ENCODE results near the gene PLCH1. TPM values are rescaled to one million over a fixed set of nuclear protein-coding genes. Genes with fewer than 3 reads are reported as not detected.

PLCH1 gene
- total and polyA plus RNA-seq, 2 donors (not counting 1 experiment from before 2014, with no cell fraction given) = 0.27 TPM; not detected in 1

DNA sequence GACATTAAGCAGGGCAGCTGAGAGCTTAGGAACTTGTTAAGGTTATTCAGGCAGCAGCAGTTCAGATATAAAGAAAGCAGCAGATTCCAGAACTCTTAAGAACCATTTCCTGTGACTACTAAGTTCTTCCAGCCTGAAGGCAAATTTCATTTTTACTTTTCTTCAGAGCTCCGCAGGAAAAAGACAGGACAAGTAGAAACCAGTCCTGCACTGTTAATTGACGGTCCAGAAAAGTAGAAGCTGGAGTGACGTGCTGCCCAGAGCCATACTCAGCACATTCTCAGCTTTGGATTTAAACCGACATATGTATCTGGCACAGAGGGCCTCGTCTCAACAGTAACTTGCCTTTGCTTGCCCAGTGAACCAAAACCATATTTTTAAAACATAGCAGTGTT is 232.0 kb downstream of the PLCH1 start:
- ChIA-PET POLR2A (no interaction called here), CTCF (no interaction called here)
- ATAC-seq (ENCODE audit: low read depth) (no peak), DNase-seq (no peak)
- no peaks in the 10 kb centered on the region for H4K20me1 ChIP-seq (ENCODE audit: control insufficient read depth, insufficient read depth, low read length, poor library complexity, severe bottlenecking)
- no peak overlapping the region for H3K4me2 ChIP-seq (replicated peaks; ENCODE audit: low read depth, low read length, poor library complexity, severe bottlenecking)
- Mint-ChIP-seq H3K27ac (no peak overlapping the region), H3K9me3 (ENCODE audit: insufficient read depth) (peaks cover 2% of the 10 kb centered on the region), H3K4me3 (no peak overlapping the region), H3K27me3 (no peaks in the 10 kb centered on the region), H3K4me1 (no peaks in the 10 kb centered on the region)
- H3K79me2 ChIP-seq (ENCODE audit: control insufficient read depth, insufficient read depth, low read length) = no peaks in the 10 kb centered on the region
- H3K27me3 ChIP-seq (replicated peaks in 1 of 4; ENCODE audit: control extremely low read depth in 1 of 4, control insufficient read depth in 3 of 4, insufficient read depth in 4 of 4, low read length in 3 of 4) = no peaks in the 10 kb centered on the region
- H3K36me3 ChIP-seq (replicated peaks in 1 of 2; ENCODE audit: control extremely low read depth in 1 of 2, control insufficient read depth in 1 of 2, extremely low read depth in 1 of 2, insufficient read depth in 2 of 2, low read length in 1 of 2) = no peaks in the 10 kb centered on the region
- no peaks in the 10 kb centered on the region for H3K4me1 ChIP-seq (ENCODE audit: control insufficient read depth in 2 of 2, insufficient read depth in 2 of 2, low read length in 2 of 2)
- intact Hi-C loops (cut with micrococcal nuclease) = no loop called here
- whole genome bisulfite sequencing (ENCODE audit: insufficient coverage) = 93% methylated on average over 4 of the region's 5 CpGs
- no peak overlapping the region for H3K4me3 ChIP-seq (ENCODE audit: control extremely low read depth in 1 of 5, extremely low read depth in 1 of 5, insufficient read depth in 1 of 5, low read depth in 2 of 5, low read length in 4 of 5)
- no peak overlapping the region for H3K9ac ChIP-seq (ENCODE audit: low read length)
- no peaks in the 10 kb centered on the region for H3K9me3 ChIP-seq (ENCODE audit: control extremely low read depth in 1 of 3, control insufficient read depth in 2 of 3, insufficient read depth in 1 of 3, low read length in 2 of 3)
- no peak for TF ChIP-seq EZH2 (IDR thresholded peaks at IDR 0.05; ENCODE audit: borderline replicate concordance, insufficient read depth, low read depth, low read length, poor library complexity, severe bottlenecking)
- TF ChIP-seq, protein P1, sequence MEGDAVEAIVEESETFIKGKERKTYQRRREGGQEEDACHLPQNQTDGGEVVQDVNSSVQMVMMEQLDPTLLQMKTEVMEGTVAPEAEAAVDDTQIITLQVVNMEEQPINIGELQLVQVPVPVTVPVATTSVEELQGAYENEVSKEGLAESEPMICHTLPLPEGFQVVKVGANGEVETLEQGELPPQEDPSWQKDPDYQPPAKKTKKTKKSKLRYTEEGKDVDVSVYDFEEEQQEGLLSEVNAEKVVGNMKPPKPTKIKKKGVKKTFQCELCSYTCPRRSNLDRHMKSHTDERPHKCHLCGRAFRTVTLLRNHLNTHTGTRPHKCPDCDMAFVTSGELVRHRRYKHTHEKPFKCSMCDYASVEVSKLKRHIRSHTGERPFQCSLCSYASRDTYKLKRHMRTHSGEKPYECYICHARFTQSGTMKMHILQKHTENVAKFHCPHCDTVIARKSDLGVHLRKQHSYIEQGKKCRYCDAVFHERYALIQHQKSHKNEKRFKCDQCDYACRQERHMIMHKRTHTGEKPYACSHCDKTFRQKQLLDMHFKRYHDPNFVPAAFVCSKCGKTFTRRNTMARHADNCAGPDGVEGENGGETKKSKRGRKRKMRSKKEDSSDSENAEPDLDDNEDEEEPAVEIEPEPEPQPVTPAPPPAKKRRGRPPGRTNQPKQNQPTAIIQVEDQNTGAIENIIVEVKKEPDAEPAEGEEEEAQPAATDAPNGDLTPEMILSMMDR (IDR thresholded peaks at IDR 0.05) = no peak
- H3K27ac ChIP-seq (ENCODE audit: low read length in 2 of 2) = no peak overlapping the region
- H2AFZ ChIP-seq (ENCODE audit: insufficient read depth, low read depth, low read length, poor library complexity, severe bottlenecking) = no peak overlapping the region

DNA sequence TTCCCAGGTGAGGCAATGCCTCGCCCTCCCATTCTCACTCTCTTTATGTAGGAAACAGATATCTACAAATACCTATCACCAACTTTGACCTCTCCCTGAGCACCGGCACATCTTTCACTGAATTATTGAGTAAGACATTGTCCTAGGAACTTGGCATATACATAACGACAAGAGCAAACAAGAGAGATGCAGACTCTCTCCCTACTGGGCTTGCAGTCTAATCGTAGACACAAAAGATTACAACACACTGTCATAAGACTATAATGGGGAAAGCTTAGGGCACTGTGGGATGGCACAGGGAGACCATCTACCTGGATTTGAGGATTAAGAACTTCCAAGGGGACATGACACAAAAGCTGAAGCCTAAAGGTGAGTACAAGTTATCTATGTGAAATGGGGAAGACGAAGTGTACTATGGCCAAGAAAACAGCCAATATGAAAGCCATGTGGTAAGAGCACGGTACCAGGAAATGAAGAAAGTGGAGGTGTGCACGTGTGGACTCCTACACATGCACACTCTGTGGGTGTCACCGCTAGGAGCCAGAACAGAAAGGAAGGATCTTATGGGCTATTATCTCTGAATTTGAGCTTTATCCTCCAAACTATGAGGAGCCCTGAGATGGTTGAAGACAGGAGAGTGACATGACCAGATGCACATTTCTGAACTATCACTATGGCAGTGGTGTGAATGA is 232.6 kb downstream of the PLCH1 start:
- Mint-ChIP-seq H3K4me3 (no peak overlapping the region), H3K27me3 (no peaks in the 10 kb centered on the region), H3K4me1 (no peaks in the 10 kb centered on the region), H3K27ac (no peak overlapping the region), H3K9me3 (ENCODE audit: insufficient read depth) (peaks cover 2% of the 10 kb centered on the region)
- DNase-seq (no peak), ATAC-seq (ENCODE audit: low read depth) (no peak)
- no peaks in the 10 kb centered on the region for H3K79me2 ChIP-seq (ENCODE audit: control insufficient read depth, insufficient read depth, low read length)
- POLR2A ChIA-PET = no interaction called here
- TF ChIP-seq, protein P1 (IDR thresholded peaks at IDR 0.05) = no peak
- no peak for TF ChIP-seq EZH2 (IDR thresholded peaks at IDR 0.05; ENCODE audit: borderline replicate concordance, insufficient read depth, low read depth, low read length, poor library complexity, severe bottlenecking)
- H3K4me1 ChIP-seq (ENCODE audit: control insufficient read depth in 2 of 2, insufficient read depth in 2 of 2, low read length in 2 of 2) = no peaks in the 10 kb centered on the region
- no peaks in the 10 kb centered on the region for H4K20me1 ChIP-seq (ENCODE audit: control insufficient read depth, insufficient read depth, low read length, poor library complexity, severe bottlenecking)
- intact Hi-C loops (cut with micrococcal nuclease) = no loop called here
- H3K36me3 ChIP-seq (replicated peaks in 1 of 2; ENCODE audit: control extremely low read depth in 1 of 2, control insufficient read depth in 1 of 2, extremely low read depth in 1 of 2, insufficient read depth in 2 of 2, low read length in 1 of 2) = no peaks in the 10 kb centered on the region
- no peak overlapping the region for H3K4me3 ChIP-seq (ENCODE audit: control extremely low read depth in 1 of 5, extremely low read depth in 1 of 5, insufficient read depth in 1 of 5, low read depth in 2 of 5, low read length in 4 of 5)
- 90% methylated on average over 5 of the region's 8 CpGs for WGBS (ENCODE audit: insufficient coverage)
- no peak overlapping the region for H3K9ac ChIP-seq (ENCODE audit: low read length)
- H2AFZ ChIP-seq (ENCODE audit: insufficient read depth, low read depth, low read length, poor library complexity, severe bottlenecking) = no peak overlapping the region
- no peaks in the 10 kb centered on the region for H3K9me3 ChIP-seq (ENCODE audit: control extremely low read depth in 1 of 3, control insufficient read depth in 2 of 3, insufficient read depth in 1 of 3, low read length in 2 of 3)
- no peaks in the 10 kb centered on the region for H3K27me3 ChIP-seq (replicated peaks in 1 of 4; ENCODE audit: control extremely low read depth in 1 of 4, control insufficient read depth in 3 of 4, insufficient read depth in 4 of 4, low read length in 3 of 4)
- CTCF ChIA-PET = no interaction called here
- no peak overlapping the region for H3K4me2 ChIP-seq (replicated peaks; ENCODE audit: low read depth, low read length, poor library complexity, severe bottlenecking)
- no peak overlapping the region for H3K27ac ChIP-seq (ENCODE audit: low read length in 2 of 2)

Measured in B cell (primary cell).